B cell (primary cell): Measurements from ENCODE around the gene BAMBI. TPM values are rescaled to one million over a fixed set of nuclear protein-coding genes. Genes with fewer than 3 reads are reported as not detected.
"Not testable (repeated sequence)": the region's sequence is repeated elsewhere in the genome, so short reads cannot be mapped to it uniquely, and the experiment has no call there.

Experiments
- ATAC-seq: fragments of 200-7000 bp; cut with Tn5 transposase; one replicate; pipeline ENCODE4 v1.10.0; 2021; ENCODE audit warnings: low read depth, mild to moderate bottlenecking, moderate number of reproducible peaks, moderate library complexity
- CTCF ChIA-PET: fragments of 350-600 bp; sonication (Branson Sonifier 250); formaldehyde crosslinking; loops from one replicate; lab custom pipeline; 2021; ENCODE audit warnings: antibody characterized with exemption, inconsistent platforms; lab: Charles Lee
- POLR2A ChIA-PET: fragments of 350-600 bp; sonication (Branson Sonifier 250); formaldehyde crosslinking; loops from one replicate; lab custom pipeline; 2021; ENCODE audit warnings: antibody characterized with exemption; lab: Charles Lee
- DNase-seq: peaks from one replicate; pipeline ENCODE4 v3.0.0; 2013
- H2AFZ ChIP-seq: 2 replicates; pipeline ENCODE4 v1.6.1; 2012; ENCODE audit warnings: mild to moderate bottlenecking, low read depth, low read length; ENCODE audit not compliant: insufficient read depth, poor library complexity, severe bottlenecking
- H3K27ac ChIP-seq, 2 donors: 1 replicate in 1 of 2; 2 replicates in 1 of 2; pipeline ENCODE4 v1.5.1; 2012 to 2013; ENCODE audit warnings: low read length in 2 of 2, mild to moderate bottlenecking in 2 of 2, moderate library complexity in 1 of 2
- H3K27me3 ChIP-seq, 4 experiments: fragments of 200-600 bp in 1 of 4; sonication (generic) in 1 of 4; replicated peaks in 1 of 4; 1 replicate in 2 of 4; 2 replicates in 2 of 4; pipeline versions ENCODE4 v1.6.1 to v1.7.0; 2013 to 2016; ENCODE audit warnings: low read length in 3 of 4, mild to moderate bottlenecking in 2 of 4, mixed read lengths in 1 of 4, moderate library complexity in 1 of 4; ENCODE audit not compliant: insufficient read depth in 4 of 4, control insufficient read depth in 3 of 4; ENCODE audit errors: control extremely low read depth in 1 of 4
- H3K36me3 ChIP-seq, 2 experiments: replicated peaks in 1 of 2; 1 replicate in 1 of 2; 2 replicates in 1 of 2; pipeline versions ENCODE4 v1.6.1 to v1.7.1; 2013; ENCODE audit warnings: low read length in 1 of 2; ENCODE audit not compliant: insufficient read depth in 2 of 2, control insufficient read depth in 1 of 2; ENCODE audit errors: control extremely low read depth in 1 of 2, extremely low read depth in 1 of 2
- H3K4me1 ChIP-seq, 2 donors: fragments of 200-600 bp in 1 of 2; sonication (generic) in 1 of 2; 1 replicate in 1 of 2; 2 replicates in 1 of 2; pipeline versions ENCODE4 v1.5.1 to v1.6.1; 2013 to 2017; ENCODE audit warnings: low read length in 2 of 2; ENCODE audit not compliant: control insufficient read depth in 2 of 2, insufficient read depth in 2 of 2
- H3K4me2 ChIP-seq: replicated peaks from 2 replicates; pipeline ENCODE3; 2012; ENCODE audit warnings: mild to moderate bottlenecking, low read depth, low read length; ENCODE audit not compliant: poor library complexity, severe bottlenecking
- H3K4me3 ChIP-seq, 5 experiments: fragments of 200-600 bp in 1 of 5; sonication (generic) in 1 of 5; 1 replicate in 3 of 5; 2 replicates in 2 of 5; pipeline versions ENCODE4 v1.5.1 to v1.7.0; 2011 to 2016; ENCODE audit warnings: low read length in 4 of 5, mild to moderate bottlenecking in 4 of 5, low read depth in 2 of 5, control low read depth in 1 of 5, moderate library complexity in 1 of 5; ENCODE audit not compliant: insufficient read depth in 1 of 5; ENCODE audit errors: control extremely low read depth in 1 of 5, extremely low read depth in 1 of 5
- H3K79me2 ChIP-seq: fragments of 200-600 bp; sonication (generic); one replicate; pipeline ENCODE4 v1.6.0; 2016; ENCODE audit warnings: low read length; ENCODE audit not compliant: control insufficient read depth, insufficient read depth
- H3K9ac ChIP-seq: fragments of 200-600 bp; sonication (generic); 2 replicates; pipeline ENCODE4 v1.6.1; 2017; ENCODE audit warnings: mild to moderate bottlenecking, low read length, moderate library complexity
- H3K9me3 ChIP-seq, 3 donors: one replicate each; pipeline versions ENCODE4 v1.6.1 to v1.7.1; 2013; ENCODE audit warnings: low read length in 2 of 3; ENCODE audit not compliant: control insufficient read depth in 2 of 3, insufficient read depth in 1 of 3; ENCODE audit errors: control extremely low read depth in 1 of 3
- H4K20me1 ChIP-seq: 2 replicates; pipeline ENCODE4 v1.6.0; 2012; ENCODE audit warnings: mild to moderate bottlenecking, low read length; ENCODE audit not compliant: insufficient read depth, control insufficient read depth, poor library complexity, severe bottlenecking
- H3K27ac Mint-ChIP-seq: one replicate; pipeline ENCODE4 v1.8.0; 2021; ENCODE audit warnings: mixed read lengths
- H3K27me3 Mint-ChIP-seq: one replicate; pipeline ENCODE4 v1.8.0; 2021; ENCODE audit warnings: mixed read lengths
- H3K4me1 Mint-ChIP-seq: one replicate; pipeline ENCODE4 v1.8.0; 2021; ENCODE audit warnings: mixed read lengths
- H3K4me3 Mint-ChIP-seq: one replicate; pipeline ENCODE4 v1.8.0; 2021; ENCODE audit warnings: mixed read lengths
- H3K9me3 Mint-ChIP-seq: one replicate; pipeline ENCODE4 v1.8.0; 2022; ENCODE audit warnings: mixed read lengths; ENCODE audit not compliant: insufficient read depth
- CTCF ChIP-seq: fragments of 200-600 bp; IDR thresholded peaks from one replicate; pipeline ENCODE4 v1.8.0; 2022; ENCODE audit warnings: antibody characterized with exemption, mild to moderate bottlenecking
- EZH2 ChIP-seq: IDR thresholded peaks from 2 replicates; pipeline ENCODE4 v1.6.1; 2012; ENCODE audit warnings: borderline replicate concordance, low read depth, mild to moderate bottlenecking, moderate library complexity, low read length; ENCODE audit not compliant: insufficient read depth, poor library complexity, severe bottlenecking
- WGBS: methylation state at CpG from one replicate; pipeline ENCODE4 v1.1.5; 2013; ENCODE audit warnings: missing lambda C conversion rate; ENCODE audit not compliant: insufficient coverage; 5-methylcytosine and 5-hydroxymethylcytosine counted together
- intact Hi-C: fragments of 100-400 bp; cut with micrococcal nuclease; formaldehyde crosslinking; loops from one replicate; pipeline ENCODE4 v1.10.0; 2022
- polyA plus RNA-seq: library from polyadenylated mRNA; depleted of rRNA; stranded (reverse); fragments of >200 nt; gene quantifications from 2 replicates; pipeline ENCODE4 v1.2.3, GENCODE V29; 2012
- total RNA-seq, 2 donors: library from RNA; stranded (reverse); fragments of 120-200 nt in 1 of 2; gene quantifications; 1 replicate in 1 of 2; 2 replicates in 1 of 2; pipeline versions ENCODE4 v1.2.3 to v1.2.4, GENCODE V29; 2013 to 2022

Gene BAMBI
- total and polyA plus RNA-seq, 2 donors (not counting 1 experiment from before 2014, with no cell fraction given) = 0.84 to 1.9 TPM

GRCh38 chr10:28652106-28652505 is 25.2 kb upstream of the BAMBI start:
- H3K9me3 ChIP-seq = no peaks in the 10 kb centered on the region
- H3K27me3 ChIP-seq = peaks cover 0 to 4% (median 0%) of the 10 kb centered on the region in 4 experiments
- H3K79me2 ChIP-seq = no peaks in the 10 kb centered on the region
- Mint-ChIP-seq H3K9me3 (peaks cover 2% of the 10 kb centered on the region), H3K27ac (no peak overlapping the region), H3K27me3 (peaks cover 12% of the 10 kb centered on the region), H3K4me1 (no peaks in the 10 kb centered on the region), H3K4me3 (no peak overlapping the region)
- no peaks in the 10 kb centered on the region for H4K20me1 ChIP-seq
- no CpG with 5 or more reads among the region's 2 CpGs for WGBS
- ChIA-PET POLR2A (no interaction called here), CTCF (no interaction called here)
- ATAC-seq (no peak), DNase-seq (no peak)
- no peaks in the 10 kb centered on the region for H3K4me1 ChIP-seq
- H3K4me2 ChIP-seq = no peak overlapping the region
- H3K27ac ChIP-seq = no peak overlapping the region
- no peak for TF ChIP-seq CTCF
- no peak for TF ChIP-seq EZH2
- H2AFZ ChIP-seq = no peak overlapping the region
- H3K4me3 ChIP-seq = no peak overlapping the region
- no peaks in the 10 kb centered on the region for H3K36me3 ChIP-seq
- H3K9ac ChIP-seq = no peak overlapping the region
- intact Hi-C loops = no loop called here

- Histone ChIP-seq H3K9me3 (no peaks in the 10 kb centered on the region), H3K27me3 (peaks cover 0 to 4% (median 0%) of the 10 kb centered on the region in 4 experiments), H3K4me2 (no peak overlapping the region), H3K9ac (no peak overlapping the region), H3K36me3 (no peaks in the 10 kb centered on the region), H3K27ac (no peak overlapping the region), H2AFZ (no peak overlapping the region), H4K20me1 (no peaks in the 10 kb centered on the region), H3K79me2 (no peaks in the 10 kb centered on the region), H3K4me1 (no peaks in the 10 kb centered on the region), H3K4me3 (no peak overlapping the region)
- peaks cover 2% of the 10 kb centered on the region for H3K9me3 Mint-ChIP-seq
- H3K27me3 Mint-ChIP-seq = peaks cover 14% of the 10 kb centered on the region
- ATAC-seq (no peak), DNase-seq (no peak)
- no peaks in the 10 kb centered on the region for H3K4me1 Mint-ChIP-seq
- H3K4me3 Mint-ChIP-seq = no peak overlapping the region
- WGBS = no CpG with 5 or more reads among the region's 5 CpGs
- ChIA-PET CTCF (interaction anchor here (0.6 kb wide), 1 partner anchor 43 kb away, joined by 3 read pairs; no protein-coding TSS in a partner anchor), POLR2A (no interaction called here)
- no peak for TF ChIP-seq CTCF
- TF ChIP-seq EZH2 = no peak
- intact Hi-C loops = no loop called here
- H3K27ac Mint-ChIP-seq = no peak overlapping the region
Observed at GRCh38 chr10:28652703-28653102, 24.6 kb upstream of the BAMBI start.

- H3K36me3 ChIP-seq, H2AFZ ChIP-seq, POLR2A ChIA-PET, H3K4me1 Mint-ChIP-seq, ATAC-seq, H3K9me3 ChIP-seq, H3K27me3 ChIP-seq, H3K9ac ChIP-seq, H3K27ac ChIP-seq, H3K4me2 ChIP-seq, H3K27ac Mint-ChIP-seq, H3K4me3 ChIP-seq, intact Hi-C loops, DNase-seq, H3K4me1 ChIP-seq, H3K79me2 ChIP-seq, CTCF ChIA-PET, H4K20me1 ChIP-seq, H3K9me3 Mint-ChIP-seq, H3K4me3 Mint-ChIP-seq: not testable (repeated sequence)
- no CpG with 5 or more reads among the region's 7 CpGs for WGBS
- peaks cover 18% of the 10 kb centered on the region for H3K27me3 Mint-ChIP-seq
Observed at GRCh38 chr10:28658824-28659223, 18.5 kb upstream of the BAMBI start.
